KOPT-K1 (cell line): Measurements from ENCODE around the gene CDK11B.

Experiments used
- H3K27ac ChIP-seq: fragments of 200-600 bp; sonication (generic); 2 replicates; pipeline ENCODE4 v1.5.1; 2016; ENCODE audit warnings: antibody characterized with exemption, mild to moderate bottlenecking, low read depth, low read length; ENCODE audit not compliant: poor library complexity, severe bottlenecking
- H3K36me3 ChIP-seq: fragments of 200-600 bp; sonication (generic); 2 replicates; pipeline ENCODE4 v1.5.1; 2017; ENCODE audit warnings: antibody characterized with exemption, mild to moderate bottlenecking, low read length, moderate library complexity; ENCODE audit not compliant: insufficient read depth
- H3K9me3 ChIP-seq: fragments of 200-600 bp; sonication (generic); 2 replicates; pipeline ENCODE4 v1.5.1; 2017; ENCODE audit warnings: antibody characterized with exemption, low read length, mild to moderate bottlenecking; ENCODE audit not compliant: insufficient read depth, poor library complexity, severe bottlenecking

Gene CDK11B

GRCh38 chr1:1627829-1628753 lies 30.7 kb downstream of the CDK11B start:
- no peaks in the 10 kb centered on the region for H3K9me3 ChIP-seq
- H3K36me3 ChIP-seq: no peaks in the 10 kb centered on the region
- no peak overlapping the region for H3K27ac ChIP-seq

GRCh38 chr1:1627261-1627828 lies 31.5 kb downstream of the CDK11B start:
- Histone ChIP-seq H3K36me3 (no peaks in the 10 kb centered on the region), H3K9me3 (no peaks in the 10 kb centered on the region), H3K27ac (no peak overlapping the region)

GRCh38 chr1:1626207-1627141 lies 32.3 kb downstream of the CDK11B start:
- H3K9me3 ChIP-seq: no peaks in the 10 kb centered on the region
- no peak overlapping the region for H3K27ac ChIP-seq
- no peaks in the 10 kb centered on the region for H3K36me3 ChIP-seq

- Histone ChIP-seq H3K27ac (no peak overlapping the region), H3K36me3 (no peaks in the 10 kb centered on the region), H3K9me3 (no peaks in the 10 kb centered on the region)
These were observed 33.0 kb downstream of the CDK11B start for GRCh38 chr1:1625824-1626206.

DNA sequence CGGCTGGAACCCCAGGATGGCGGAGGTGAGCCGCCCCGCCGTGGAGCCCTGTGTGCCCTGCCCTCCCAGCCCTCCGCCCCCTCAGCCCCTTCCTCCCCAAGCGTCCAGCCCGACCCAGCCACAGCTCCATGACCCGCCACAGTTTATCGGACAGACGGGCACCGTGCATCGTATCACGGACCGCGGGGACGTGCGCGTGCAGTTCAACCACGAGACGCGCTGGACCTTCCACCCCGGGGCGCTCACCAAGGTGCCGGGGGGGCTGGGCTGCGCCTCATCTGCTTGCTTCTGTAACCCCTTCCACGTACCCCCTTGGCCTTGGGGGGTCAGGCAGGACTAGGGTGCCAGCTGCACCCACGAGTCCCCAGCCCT lies 33.4 kb downstream of the CDK11B start:
- no peaks in the 10 kb centered on the region for H3K9me3 ChIP-seq
- no peak overlapping the region for H3K27ac ChIP-seq
- no peaks in the 10 kb centered on the region for H3K36me3 ChIP-seq

- Histone ChIP-seq H3K9me3 (no peaks in the 10 kb centered on the region), H3K36me3 (no peaks in the 10 kb centered on the region), H3K27ac (no peak overlapping the region)
These were observed 34.1 kb downstream of the CDK11B start for GRCh38 chr1:1624443-1625403.

DNA sequence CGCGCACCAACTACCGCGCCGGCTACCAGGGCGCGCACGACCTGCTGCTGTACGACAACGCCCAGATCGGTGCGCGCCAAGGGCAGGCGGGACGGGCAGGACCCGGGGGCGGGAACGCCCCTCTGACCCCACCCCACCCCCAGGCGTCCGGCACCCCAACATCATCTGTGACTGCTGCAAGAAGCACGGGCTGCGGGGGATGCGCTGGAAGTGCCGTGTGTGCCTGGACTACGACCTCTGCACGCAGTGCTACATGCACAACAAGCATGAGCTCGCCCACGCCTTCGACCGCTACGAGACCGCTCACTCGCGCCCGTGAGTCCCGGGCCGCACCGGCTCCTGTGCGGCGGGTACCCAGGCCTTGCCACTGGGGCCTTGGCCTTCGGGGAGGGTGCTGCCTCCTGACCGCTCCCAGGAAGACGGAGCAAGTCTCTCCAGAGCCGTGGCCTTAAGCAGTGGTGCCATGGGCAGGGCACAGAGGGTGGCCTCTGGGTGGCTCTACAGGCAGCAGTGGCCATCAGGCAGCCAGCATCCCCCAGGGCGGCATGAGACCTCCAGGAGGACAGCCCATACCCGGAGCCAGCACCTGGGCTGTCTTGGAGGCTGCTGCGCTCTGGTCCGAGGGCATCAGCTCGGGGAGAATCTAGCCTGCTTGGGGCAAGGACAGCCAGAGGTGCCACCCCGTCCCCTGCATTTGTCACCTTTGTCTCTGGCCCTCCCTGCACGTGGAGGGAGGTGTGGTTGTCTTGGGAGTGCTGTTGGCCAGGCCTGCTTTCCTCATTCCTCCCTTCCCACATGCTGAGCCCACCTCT lies 35.0 kb downstream of the CDK11B start:
- H3K36me3 ChIP-seq: no peaks in the 10 kb centered on the region
- H3K27ac ChIP-seq: no peak overlapping the region
- no peaks in the 10 kb centered on the region for H3K9me3 ChIP-seq

DNA sequence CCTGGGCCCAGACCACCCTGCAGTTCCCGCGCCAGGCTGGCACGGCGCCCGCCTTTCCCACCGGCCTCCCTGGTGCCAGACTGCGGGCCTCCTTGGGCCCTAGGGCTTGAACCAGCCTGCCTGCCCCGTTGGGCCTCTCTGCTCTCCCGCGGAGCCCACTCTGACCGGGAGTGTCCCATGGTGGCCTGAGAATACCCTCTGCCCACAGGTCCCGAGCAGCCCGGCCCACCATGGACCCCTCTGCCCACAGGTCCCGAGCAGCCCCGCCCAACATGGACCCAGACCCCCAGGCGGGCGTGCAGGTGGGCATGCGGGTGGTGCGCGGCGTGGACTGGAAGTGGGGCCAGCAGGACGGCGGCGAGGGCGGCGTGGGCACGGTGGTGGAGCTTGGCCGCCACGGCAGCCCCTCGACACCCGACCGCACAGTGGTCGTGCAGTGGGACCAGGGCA lies 35.6 kb downstream of the CDK11B start:
- H3K9me3 ChIP-seq: no peaks in the 10 kb centered on the region
- H3K36me3 ChIP-seq: 0 out of 2 replicates have a peak, but pooled peaks cover 5% of the 10 kb centered on the region
- no peak overlapping the region for H3K27ac ChIP-seq

GRCh38 chr1:1622788-1623094 lies 36.1 kb downstream of the CDK11B start:
- no peak overlapping the region for H3K27ac ChIP-seq
- peaks cover 9% of the 10 kb centered on the region; the same call in 1 of the 2 replicates for H3K36me3 ChIP-seq

GRCh38 chr1:1622010-1622787 lies 36.6 kb downstream of the CDK11B start:
- peaks cover 11% of the 10 kb centered on the region; the same call in 1 of the 2 replicates for H3K36me3 ChIP-seq
- H3K27ac ChIP-seq: no peak overlapping the region

More at GRCh38 chr1:1622788-1623094, 36.1 kb downstream of the CDK11B start:
- no peaks in the 10 kb centered on the region for H3K9me3 ChIP-seq

DNA sequence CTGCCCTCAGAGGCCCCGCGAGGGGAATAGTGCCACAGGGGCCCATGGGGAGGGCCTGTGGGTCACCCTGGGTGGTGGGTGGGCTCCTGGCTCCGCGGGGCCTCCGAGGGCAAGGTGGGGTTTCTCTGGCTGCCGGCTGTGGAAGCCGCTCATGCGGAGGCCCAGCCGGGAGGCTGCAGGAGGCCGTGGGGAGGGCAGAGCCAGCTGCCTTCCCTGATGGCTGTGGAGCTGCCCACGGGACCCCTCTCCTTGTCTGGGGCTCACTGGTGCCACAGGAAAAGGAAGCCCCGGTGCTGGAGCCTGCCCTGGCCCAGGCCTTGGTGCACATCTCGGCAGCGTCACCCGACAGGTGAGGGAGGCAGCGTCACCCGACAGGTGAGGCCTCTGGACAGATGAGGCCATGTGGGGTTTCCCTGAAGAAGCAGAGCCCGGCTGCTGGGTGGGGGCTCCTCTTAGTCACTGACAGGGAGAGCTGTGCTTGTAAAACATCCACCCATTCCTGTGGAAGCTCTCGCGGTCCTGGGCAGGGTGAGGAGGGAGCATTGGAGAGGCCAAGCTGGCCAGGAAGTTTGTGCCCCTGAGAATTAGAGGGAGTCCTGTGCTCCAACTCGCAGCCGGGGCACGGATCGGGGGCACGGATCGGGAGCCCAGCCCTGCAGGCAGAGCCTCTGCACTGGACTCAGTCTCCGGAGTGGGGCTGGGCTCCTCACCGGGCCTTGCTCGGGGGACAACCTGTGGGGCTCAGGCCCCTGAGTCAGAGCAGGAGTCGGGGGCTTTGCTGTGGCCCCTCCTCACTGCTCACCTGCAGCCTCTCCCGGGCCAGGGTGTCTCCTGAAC lies 37.4 kb downstream of the CDK11B start:
- peaks cover 11% of the 10 kb centered on the region; the same call in 1 of the 2 replicates for H3K36me3 ChIP-seq
- no peak overlapping the region for H3K27ac ChIP-seq
- H3K9me3 ChIP-seq: no peaks in the 10 kb centered on the region

More at GRCh38 chr1:1622010-1622787, 36.6 kb downstream of the CDK11B start:
- H3K9me3 ChIP-seq: no peaks in the 10 kb centered on the region

DNA sequence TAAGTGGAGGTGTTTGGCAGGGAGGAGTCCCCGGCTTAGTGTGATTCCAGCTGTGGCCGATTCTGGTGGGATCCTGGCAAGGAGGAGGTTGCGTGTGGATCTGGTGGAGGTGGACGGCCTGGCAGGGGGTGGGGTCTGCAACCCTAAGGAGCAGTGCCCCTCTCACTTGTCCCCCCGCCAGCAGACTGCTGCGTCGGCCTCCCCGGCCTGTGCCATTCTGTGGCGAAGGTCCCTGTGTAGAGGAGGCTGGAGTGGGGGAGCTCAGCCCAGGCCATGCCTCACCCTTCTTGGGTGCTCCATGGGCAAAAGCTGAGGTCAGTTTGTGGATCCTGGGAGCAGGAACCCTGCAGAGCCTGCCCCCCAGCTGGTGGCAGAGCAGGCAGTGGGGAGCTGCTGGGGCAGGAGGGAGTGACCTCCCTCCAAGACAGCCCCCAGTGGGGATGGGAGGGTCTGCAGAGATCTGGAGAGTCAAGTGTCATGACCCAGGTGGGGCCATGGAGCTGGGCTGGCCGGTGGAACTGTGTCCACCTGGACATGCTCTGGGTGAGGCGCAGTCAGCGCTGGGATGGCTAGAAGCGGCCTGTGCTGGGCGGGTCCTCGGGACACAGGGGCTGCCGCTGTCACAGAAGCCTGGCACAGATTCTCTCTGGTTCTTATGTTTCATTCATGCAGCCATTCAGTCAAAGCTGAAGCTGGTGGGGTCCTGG lies 38.2 kb downstream of the CDK11B start:
- H3K9me3 ChIP-seq: no peaks in the 10 kb centered on the region
- no peak overlapping the region for H3K27ac ChIP-seq
- H3K36me3 ChIP-seq: peaks cover 11% of the 10 kb centered on the region; the same call in 1 of the 2 replicates
